Measurements from ENCODE around the gene SLC10A7.

SLC10A7 gene

DNA sequence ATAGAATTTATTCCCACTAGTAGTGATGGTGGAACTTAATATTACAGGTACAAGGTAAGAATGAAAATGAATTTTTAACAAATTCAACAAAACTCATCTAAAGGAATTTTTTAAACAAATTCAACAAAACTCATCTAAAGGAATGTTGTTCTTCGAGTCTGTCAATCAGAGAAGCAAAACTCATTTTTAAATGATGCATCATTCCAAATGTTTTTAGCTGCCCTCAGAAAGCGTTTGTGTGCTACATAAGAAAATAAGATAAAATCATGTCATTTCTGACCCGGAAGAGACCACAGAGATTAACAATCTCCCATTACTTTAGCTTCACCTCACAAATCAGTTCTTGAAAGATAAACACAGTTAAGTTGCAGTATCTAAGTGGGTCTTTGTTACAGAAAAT is 178.0 kb downstream of the SLC10A7 start:
- no peak for DNase-seq

DNA sequence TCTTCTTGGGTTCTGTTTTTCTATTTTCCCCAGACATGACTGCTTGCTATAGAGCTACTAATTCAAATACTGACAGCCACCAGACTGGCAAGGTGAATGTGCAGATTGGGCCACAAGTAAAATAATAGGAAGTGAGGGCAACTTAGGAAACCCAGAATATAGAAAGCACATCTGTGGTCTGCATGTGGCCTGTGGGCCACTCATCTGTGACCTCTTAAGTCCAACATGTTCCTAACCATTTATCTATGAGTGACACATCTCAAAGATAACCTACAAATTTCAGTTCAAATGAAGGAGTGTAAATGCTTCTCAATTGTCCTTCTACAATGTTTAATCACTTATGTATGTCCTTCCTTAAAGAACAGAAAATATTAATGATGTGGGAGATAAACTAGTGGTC is 178.5 kb downstream of the SLC10A7 start:
- no peak for DNase-seq

DNA sequence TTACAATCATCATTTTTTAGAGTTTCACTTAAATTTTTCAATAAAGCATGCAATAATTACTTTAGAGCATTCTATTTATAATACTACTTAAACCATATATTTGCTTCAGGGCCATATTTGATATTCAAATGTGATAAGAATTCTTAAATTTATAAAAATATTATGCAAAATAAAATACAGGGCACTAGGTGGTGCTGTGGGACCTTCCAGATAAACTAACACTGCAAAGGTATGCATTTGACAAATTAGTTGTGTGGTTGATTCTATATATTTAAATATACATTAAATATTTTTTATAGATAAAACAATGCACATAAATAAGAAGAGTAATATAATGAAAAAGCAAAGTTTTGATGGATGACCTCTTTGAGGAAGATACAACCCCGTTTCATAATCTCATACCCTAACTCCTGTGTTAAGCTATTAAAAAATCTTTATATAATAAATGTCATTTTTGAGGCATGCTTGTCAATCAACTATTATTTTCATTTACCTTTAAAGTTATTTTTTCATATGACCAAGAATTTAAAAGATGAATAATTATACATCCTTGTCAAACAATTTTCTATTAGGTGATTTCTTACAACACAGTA is 179.0 kb downstream of the SLC10A7 start:
- peak; percentile 51 for DNase-seq

DNA sequence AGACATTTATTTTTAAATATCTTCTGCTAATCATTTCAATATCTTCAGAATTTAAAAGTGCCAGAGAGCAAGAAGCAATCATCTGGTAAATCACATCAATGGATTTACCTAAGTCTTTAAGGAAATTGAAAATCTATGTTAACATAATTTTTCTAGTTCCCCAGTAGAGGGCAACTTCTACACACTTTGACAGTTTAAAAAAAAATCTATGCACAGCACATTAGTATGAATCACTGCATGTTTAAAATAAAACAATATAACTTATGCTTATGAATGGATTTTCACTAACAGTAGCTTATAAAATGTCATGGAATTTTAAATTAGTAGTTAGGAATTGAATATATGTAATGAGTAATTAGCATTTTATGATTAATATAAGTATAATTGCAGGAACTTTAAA is 180.9 kb downstream of the SLC10A7 start:
- DNase-seq = peak; percentile 3

DNA sequence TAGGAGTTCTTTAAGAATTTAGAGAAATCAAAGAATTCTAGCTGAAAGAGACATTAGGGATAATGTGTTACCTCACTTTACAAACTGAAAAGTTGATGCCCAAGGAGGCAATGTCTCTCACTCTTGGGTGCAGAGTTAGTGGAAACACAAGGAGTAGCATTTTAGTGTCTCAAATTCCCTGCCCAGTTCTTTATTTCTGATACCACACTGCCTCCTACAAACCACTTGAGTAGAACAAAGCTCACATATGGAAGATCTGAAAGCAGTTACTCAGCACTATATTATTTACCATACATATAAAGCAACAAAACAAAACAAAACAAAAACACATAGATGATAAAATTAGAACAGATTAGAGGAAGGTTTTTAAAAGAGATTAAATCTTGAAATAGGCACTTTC is 183.2 kb downstream of the SLC10A7 start:
- DNase-seq = no peak

DNA sequence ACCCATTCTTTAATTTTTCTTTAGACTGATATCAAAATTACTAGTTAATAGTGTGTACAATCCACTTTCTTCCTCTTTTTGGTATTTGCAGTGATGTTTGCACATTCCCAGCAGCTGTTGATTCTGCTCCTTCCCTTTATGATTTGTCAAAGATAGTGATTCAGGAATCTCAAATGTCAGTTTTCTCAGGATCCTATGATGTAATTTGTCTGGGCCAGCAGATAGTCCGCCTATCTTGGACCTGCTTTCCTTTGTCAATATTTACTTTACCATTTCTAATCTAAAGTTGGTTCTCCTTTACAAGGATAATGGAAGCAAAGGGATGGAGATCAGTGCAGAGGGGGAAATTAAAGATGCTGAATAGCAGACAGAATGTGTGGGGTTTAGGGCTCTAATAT is 185.3 kb downstream of the SLC10A7 start:
- no peak for DNase-seq

DNA sequence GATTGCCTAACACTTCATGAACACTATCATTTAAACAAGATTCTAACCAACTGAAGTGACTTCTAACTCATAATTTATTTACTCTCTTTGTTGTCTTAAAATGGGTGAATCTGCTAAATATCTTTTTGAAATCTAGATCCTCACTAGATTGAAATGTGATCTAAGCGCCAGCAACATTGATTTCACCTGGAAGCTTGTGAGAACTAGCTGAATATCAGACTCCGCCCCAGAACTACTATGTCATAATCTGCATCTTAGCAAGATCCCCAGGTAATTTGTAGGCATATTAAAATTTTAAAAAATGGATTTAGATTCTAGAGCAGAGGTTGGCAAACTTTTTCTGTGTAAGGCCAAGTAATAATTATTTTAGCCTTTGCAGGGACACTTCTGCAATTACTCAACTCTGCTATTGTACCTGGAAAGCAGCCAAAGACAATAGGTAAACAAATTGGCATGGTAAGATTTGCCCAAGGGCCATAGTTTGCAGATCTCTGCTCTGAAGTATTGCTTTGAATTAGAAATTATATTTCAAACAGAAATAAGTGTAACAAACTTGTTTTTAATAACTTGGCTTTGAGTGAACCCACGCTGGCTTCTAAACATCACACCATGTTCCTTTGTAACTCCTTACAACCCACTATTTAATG is 185.9 kb downstream of the SLC10A7 start:
- DNase-seq = no peak

DNA sequence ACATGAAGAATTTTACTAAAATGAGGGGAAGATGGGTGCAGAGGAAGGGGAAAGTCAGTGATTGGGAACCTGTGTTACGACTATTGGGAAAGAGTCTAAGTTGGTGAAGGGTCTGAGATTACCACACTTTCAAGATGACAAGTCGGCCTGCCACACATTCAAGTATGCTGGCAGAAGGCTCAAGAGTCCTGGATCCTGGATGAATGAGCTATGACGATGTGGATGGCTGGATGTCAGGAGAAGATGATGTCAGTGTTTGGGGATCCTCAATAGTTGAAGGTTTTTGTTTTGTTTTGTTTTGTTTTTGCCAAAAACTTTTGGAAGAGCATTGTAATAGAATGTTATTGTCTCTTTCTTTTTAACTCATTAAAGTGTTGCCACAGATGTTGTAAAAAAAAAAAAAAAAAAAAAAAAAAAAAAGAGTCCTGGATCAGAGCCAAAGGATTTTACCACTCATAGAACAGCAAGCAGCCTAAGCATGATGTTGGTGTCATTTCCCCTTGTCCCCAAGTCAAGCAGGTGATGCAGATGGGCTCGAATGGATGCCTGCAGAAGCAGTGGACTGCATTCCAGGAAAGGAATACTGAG is 186.8 kb downstream of the SLC10A7 start:
- DNase-seq = no peak

DNA sequence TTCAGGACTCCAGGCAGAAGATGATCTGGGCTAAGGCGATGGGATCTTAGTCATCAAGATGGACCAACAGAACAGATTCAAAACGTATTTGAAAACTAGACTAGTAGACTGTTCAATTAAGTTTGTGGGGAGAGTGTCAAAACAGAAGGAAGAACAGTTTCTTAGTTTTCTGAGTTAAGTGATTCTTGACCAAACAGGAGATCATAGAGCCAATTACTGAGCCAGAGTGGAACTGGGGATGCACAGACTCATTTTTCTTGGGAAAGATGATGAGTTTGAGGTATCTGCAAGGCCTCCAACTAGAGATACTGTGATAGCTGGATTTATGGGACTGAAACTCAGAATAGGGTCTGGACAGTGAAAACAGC is 187.9 kb downstream of the SLC10A7 start:
- DNase-seq = no peak

DNA sequence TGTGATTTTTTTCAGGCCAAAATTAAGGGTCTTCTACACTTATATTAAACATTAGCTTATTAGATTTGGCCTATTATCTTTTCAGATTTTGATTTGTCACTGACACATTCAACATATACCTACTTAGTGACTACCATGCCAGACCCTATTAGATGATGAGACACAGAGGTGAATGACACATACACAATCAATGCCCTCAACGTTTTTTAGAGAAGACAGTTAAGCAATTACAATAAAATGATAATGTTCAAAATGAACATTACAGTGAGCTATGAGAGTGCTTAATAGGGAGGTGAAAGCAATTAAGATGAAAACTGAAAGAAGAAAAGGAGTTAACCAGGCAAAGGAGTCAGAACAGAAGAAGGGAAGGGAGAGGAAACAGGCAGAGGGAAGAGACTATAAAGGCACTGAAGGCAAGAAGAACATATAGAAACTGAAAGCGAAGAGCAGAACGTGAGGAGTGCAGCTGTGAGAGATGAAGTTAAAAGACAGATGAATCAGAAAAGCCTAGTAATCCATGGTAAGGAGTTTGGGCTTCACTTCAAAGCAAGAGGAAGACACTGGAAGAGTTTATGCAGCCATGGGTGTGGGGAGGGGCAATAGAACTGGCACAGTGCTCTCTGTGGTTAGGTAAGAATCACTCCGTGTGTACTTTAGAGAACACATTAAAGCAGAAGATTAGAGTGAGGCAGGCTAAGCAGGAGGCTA is 188.4 kb downstream of the SLC10A7 start:
- DNase-seq = no peak

DNA sequence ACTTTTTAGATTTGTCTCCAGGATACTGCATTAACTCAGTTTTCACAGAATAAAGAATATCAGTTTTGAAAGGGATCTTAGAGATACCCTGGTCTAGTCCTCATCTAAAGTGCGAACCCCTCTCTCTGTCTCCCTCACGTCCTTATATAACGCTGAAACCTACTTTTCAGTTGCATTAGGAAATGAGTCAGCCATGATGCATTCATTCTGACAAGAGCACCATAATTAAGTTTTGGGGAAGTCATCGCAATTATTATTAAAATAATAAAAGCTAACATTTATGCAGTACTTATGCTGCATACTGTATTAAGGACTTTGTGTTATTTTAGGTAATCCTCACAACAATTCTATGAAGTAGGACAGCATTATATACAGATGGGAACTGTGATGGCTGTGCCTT is 191.3 kb downstream of the SLC10A7 start:
- DNase-seq = no peak

DNA sequence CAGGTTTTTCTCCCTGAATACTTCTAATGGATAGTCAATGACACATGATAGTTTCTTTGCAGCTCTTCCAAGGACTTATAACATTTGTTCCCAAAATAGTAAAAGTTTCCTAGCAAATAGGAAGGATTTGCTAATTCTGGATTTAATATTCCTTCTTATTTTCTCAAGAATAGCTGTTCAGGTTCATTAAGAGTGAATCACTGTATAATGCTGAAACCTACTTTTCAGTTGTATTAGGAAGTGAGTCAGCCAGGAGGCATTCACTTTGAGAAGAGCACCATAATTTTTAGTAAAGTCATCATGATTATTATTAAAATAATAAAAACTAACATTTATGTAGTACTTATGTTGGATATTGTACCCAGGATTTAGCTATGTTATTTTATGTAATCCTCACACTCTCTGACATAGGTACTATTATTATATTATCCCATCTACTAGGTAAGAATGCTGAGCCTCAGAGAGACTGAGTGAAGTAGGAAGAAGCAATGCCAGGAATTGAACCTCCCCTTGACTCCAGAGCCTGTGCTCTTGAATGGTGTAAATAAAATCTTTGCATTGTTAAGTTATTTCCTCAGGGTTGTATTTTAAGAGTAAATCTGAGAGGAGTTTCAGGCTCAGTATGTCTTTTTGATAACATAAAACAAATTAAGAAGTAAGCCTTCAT is 192.6 kb downstream of the SLC10A7 start:
- no peak for DNase-seq

DNA sequence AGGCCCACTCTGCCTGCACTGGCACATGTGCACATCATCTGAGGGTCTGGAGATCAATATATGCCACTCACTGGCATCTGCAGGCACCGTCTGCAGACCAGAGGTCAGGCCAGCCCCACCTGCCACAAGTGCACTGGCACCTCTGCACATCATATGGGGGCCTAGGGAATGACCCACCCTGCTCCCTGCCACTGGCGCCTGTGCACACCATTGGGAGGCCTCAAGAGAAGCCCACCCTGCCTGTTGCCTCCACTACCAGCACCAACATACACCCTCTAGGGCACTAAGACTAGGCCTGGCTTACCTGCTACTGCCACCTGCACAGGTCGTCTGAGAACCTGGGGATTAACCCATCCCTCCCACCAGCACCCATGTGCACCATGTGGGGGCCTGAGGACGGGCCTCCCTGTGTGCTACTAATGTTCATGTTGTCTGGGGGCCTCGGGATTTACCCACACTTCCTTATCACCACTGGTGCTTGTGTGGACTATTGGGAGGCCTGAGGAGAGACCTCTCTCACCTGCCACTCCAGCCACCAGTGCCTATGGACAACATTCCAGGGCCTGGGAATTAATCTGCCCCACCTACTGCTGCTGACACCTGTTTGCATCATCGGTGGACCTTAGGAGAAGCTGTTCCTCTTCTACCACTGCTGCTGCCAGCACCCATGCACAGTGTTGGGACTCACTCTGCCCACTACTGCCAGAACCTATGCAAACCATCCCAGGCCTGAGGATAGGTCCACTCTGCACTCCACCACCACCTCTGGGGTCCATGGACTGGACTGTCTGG is 193.7 kb downstream of the SLC10A7 start:
- DNase-seq = no peak

DNA sequence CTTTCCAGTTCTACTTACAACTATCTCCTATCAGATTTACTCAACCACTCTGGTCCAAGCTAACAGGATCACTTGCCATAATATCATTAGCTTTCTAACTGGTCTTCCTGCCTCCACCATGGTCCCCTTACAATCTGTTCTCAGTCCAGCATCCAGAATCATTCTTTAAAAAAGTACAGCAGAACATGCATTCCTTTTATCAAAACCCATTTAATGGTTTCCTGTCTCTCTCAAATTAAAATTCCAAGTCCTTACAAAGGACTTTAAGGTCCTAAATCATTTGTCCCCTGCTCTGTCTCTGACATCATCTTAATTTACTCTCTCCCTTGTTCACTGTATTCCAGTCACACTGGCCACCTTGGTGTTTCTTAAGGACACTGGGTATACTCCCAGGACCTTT is 202.8 kb downstream of the SLC10A7 start:
- DNase-seq = peak; percentile 5

DNA sequence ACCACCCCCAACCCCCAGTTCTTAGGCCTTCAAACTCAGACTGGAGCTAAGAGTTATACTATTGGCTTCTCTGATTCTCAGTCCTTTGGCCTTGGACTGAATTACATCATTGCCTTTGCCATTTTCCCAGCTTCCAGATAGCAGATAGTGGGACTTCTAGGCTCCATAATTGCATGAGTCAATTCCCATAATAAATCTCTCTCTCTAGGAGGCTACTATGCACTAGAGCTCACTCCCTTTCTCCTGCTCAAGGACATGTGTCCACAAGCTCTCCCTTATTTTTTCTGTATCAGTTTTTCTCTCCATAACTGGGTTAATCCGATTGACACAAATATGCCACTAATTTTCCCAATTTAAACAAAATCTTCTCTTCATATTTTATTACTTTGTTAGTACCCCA is 204.0 kb downstream of the SLC10A7 start:
- no peak for DNase-seq

DNA sequence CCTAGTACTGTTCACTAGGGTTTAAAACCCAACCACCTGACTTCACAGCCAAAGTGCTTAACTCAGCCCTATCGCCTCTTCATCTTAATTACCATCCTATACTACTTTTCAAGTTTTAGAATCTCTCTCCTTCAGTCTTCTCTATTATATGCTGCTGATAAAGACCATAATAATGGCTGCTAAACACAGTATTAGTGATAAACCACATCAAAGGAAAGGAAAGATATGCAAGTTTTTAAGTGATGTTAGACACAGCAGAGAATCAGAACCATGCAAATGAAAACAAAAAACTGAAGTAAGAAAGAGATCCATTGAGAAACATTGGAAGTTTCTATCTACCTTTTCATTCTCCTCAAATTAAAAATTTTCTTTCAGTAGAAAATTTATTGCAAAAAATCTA is 206.6 kb downstream of the SLC10A7 start:
- no peak for DNase-seq

DNA sequence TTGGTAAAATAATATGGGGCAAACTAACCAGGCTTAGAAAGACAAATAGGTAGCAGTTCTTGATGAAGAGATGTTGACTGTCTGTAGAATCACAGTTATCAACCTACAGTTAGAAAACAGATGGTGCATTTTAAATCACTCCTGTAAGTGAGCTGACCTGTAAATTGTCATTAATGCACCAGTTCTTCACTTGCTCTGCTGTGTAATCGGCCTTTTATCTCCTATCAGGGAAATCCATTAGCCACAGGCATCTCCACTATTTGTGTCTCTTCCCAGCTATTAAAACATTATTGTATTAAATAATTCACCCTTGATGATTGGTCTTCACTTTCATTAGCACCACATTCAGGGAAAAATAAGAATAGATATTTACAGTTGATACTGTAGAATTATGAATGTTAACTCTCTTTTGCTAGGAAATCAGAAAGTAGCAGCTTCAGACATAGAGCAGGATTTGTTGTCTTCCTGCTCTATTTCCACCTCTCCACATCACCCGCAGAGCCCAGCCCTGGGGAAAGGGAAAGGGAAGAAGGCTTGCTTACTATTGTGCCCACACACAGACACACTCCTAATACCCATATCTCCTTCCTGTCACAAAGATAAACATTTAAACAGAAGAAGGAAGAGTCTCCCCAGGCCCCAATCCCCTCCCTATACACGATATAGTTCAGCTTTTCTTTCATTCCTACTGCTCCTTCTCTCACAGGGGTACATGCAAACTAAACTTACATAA is 210.3 kb downstream of the SLC10A7 start:
- DNase-seq = no peak

DNA sequence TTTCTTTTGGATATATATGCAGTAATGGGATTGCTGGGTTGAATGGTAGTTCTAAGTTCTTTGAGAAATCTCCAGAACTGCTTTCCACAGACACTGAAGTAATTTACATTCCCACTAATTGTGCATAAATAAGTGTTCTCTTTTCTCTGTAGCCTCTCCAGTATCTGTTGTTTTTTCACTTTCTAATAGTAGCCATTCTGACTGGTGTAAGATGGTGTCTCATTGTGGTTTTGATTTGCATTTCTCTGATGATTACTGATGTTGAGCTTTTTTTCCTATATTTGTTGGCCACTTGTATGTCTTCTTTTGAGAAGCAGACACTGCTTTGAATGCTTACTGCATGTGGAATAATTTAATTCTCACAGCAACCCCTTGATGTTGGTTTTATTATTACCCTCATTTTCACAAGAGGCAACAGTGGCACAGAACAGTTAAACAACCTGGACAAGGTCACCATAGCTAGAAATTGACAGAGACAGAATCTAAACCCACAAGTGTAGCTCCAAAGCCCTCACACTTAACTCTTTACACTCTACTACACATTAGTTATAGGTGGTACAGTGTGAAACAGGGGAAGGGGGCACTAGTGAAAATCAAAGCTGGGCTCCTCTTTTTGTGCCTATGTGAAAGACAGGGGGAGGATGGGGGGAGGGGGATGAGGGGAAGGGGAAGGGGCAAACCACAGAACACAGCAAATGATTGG is 211.3 kb downstream of the SLC10A7 start:
- no peak for DNase-seq

DNA sequence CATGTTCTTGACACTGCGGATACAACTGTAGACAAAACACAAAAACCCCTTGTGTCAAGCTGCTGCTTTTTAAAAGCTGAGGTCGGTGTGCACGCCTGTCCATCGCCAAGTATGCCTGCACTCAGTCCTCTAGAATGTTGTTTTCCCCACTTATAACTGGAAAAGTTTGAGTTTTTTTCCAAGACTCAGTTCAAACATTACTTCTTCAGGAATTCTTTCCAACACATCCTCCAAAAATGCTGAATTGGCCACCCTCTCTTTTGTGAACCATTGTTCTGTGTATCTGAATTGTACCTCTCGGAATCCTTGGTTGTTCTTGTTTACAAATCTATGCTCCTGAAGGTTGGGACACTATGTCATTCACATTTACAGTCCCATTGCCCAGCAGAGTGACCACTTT is 212.8 kb downstream of the SLC10A7 start:
- DNase-seq = no peak

DNA sequence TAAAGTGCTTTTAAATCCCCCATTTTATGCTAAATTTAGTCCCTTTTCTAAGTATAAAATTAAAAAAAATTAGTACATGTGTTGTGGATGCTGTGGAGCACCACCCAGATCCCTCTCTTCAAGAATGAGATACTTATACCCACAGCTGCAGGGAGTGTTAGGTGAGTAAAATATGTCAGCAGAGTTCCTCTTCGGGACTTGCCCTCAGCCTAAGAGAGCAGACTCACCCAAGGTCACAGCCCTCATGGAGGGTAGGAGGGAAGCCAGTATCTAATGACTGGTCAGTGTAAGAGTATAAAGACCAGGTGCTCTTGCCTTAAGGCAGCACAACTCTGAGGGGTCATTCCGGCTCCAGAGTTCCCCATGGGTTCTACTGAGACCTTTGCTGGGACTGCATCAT is 218.9 kb downstream of the SLC10A7 start:
- no peak for DNase-seq

DNA sequence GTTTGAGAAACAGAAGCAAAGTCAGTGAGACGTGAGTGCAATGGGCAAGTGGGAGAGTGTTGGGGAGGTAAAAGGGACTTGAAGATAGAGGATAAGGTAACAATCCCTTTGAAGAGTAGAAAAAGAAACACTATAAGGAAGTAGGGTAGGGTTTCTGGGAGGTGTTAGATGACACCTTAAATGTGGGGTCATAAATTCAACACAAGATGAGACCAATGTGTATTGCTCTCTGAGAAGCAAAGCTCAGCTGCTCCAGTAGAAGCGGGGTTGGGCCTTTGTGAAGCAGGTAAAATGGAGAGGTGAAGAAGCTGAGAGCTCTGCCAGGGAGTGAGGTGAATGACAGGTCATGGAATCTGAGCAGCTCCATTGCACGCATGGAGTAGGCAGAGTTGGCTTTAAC is 222.1 kb downstream of the SLC10A7 start:
- DNase-seq = no peak

DNA sequence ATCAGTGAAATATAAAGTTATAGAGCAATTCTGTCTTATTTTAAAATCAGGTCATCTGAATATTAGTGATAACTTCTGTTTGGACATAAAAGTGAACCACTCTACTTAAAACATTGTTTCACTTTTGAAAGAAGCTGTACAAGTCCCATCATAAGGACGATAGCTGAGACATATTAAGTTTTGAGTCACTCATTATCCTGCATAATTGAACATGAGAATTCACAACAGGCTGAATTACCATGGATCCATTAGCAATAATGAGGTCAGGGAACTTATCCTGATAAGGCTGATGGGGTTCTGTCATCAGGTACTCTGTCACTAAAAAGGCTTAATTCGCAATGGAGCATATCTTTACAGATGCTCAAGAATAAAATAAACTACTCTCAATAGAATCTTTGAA is 227.0 kb downstream of the SLC10A7 start:
- no peak for DNase-seq

Data from NCI-H82 (cell line).